GM06990 (cell line): ENCODE measurements around the gene OR52E6.

Source experiments
- DNase-seq: peaks from one replicate; pipeline ENCODE4 v3.0.0-alpha.2; 2011; ENCODE audit not compliant: insufficient read length; ENCODE audit errors: extremely low read depth
- H3K27me3 ChIP-seq: replicated peaks from 2 replicates; pipeline ENCODE4 v1.6.0; 2011; ENCODE audit warnings: low read length; ENCODE audit not compliant: control insufficient read depth, insufficient read depth
- H3K36me3 ChIP-seq: 2 replicates; pipeline ENCODE4 v1.5.1; 2011; ENCODE audit warnings: low read length; ENCODE audit not compliant: control insufficient read depth, insufficient read depth
- H3K4me3 ChIP-seq: replicated peaks from 2 replicates; pipeline ENCODE4 v1.5.1; 2011; ENCODE audit warnings: low read depth, mild to moderate bottlenecking, control low read depth, low read length
- CTCF ChIP-seq: IDR thresholded peaks from 2 replicates; pipeline ENCODE4 v1.5.1; 2011; ENCODE audit warnings: low read length, control low read depth, mild to moderate bottlenecking, inconsistent platforms; ENCODE audit not compliant: insufficient read depth, poor library complexity, severe bottlenecking

Gene OR52E6

GRCh38 chr11:5796541-5796940 is 45.2 kb downstream of the OR52E6 start:
- Histone ChIP-seq H3K4me3 (no peak overlapping the region), H3K36me3 (no peaks in the 10 kb centered on the region), H3K27me3 (no peaks in the 10 kb centered on the region)
- DNase-seq, result no peak
- TF ChIP-seq CTCF, result no peak

- no peak within 1 kb of the TSS for H3K4me3 ChIP-seq
- no peaks in the 10 kb centered on the region for H3K36me3 ChIP-seq
- DNase-seq, result no peak
- H3K27me3 ChIP-seq, result no peaks in the 10 kb centered on the region
- TF ChIP-seq CTCF, result no peak
Observed at GRCh38 chr11:5791165-5791564, 50.5 kb downstream of the OR52E6 start, which contains the start of gene OR52N1. TSS of gene OR52N1 (minus strand) at chr11:5791265. CDS start at chr11:5788816, 2,449 bp downstream.
